ENCODE results near the gene TTLL8. TPM values are rescaled to one million over a fixed set of nuclear protein-coding genes. Genes with fewer than 3 reads are reported as not detected.

The TTLL8 gene
- total RNA-seq, 1 experiment from 2014 or later: not detected

- no peak overlapping the region for H3K27ac ChIP-seq (ENCODE audit: low read length)
- H4K20me1 ChIP-seq (ENCODE audit: low read length): no peaks in the 10 kb centered on the region
- H3K27me3 ChIP-seq (ENCODE audit: low read length): no peaks in the 10 kb centered on the region
- DNase-seq (no peak), ATAC-seq (no peak)
- H3K9me3 ChIP-seq (ENCODE audit: low read length): no peaks in the 10 kb centered on the region
- no TSS peak for BruUV-seq (replicated peaks)
- no peaks in the 10 kb centered on the region for H3K4me1 ChIP-seq (ENCODE audit: insufficient read depth, low read length)
- H2AFZ ChIP-seq (ENCODE audit: low read length): no peak overlapping the region
- H3K4me3 ChIP-seq (ENCODE audit: low read length): no peak overlapping the region
- intact Hi-C loops (cut with micrococcal nuclease): no loop called here
- H3K9me2 ChIP-seq (replicated peaks; ENCODE audit: low read length): no peaks in the 10 kb centered on the region
- no peaks in the 10 kb centered on the region for H3K36me3 ChIP-seq (ENCODE audit: low read depth, low read length)
- H3K79me2 ChIP-seq (ENCODE audit: low read length): no peaks in the 10 kb centered on the region
- TF ChIP-seq CTCF (conservative IDR thresholded peaks at IDR 0.05; ENCODE audit: low read depth, low read length): no peak
- TF ChIP-seq EZH2 (IDR thresholded peaks at IDR 0.05; ENCODE audit: low read length, unreplicated experiment): no peak
- TF ChIP-seq EZH2phosphoT487 (IDR thresholded peaks at IDR 0.05; ENCODE audit: borderline replicate concordance, low read length): no peak
- H3F3A ChIP-seq (ENCODE audit: low read length, unreplicated experiment): no peaks in the 10 kb centered on the region
- POLR2A ChIA-PET (ENCODE audit: unreplicated experiment): no interaction called here
- H3K9ac ChIP-seq (ENCODE audit: low read length): no peak overlapping the region
- CTCF ChIA-PET: no interaction called here
- no peak overlapping the region for H3K4me2 ChIP-seq (ENCODE audit: low read length)
These were observed 2.5 kb upstream of the TTLL8 start for GRCh38 chr22:50060441-50061140.

- Histone ChIP-seq H3K79me2 (ENCODE audit: low read length) (no peaks in the 10 kb centered on the region), H3F3A (ENCODE audit: low read length, unreplicated experiment) (no peaks in the 10 kb centered on the region), H3K4me3 (ENCODE audit: low read length) (no peak overlapping the region), H3K27me3 (ENCODE audit: low read length) (no peaks in the 10 kb centered on the region), H2AFZ (ENCODE audit: low read length) (no peak overlapping the region), H3K4me1 (ENCODE audit: insufficient read depth, low read length) (0 out of 2 replicates have a peak, but pooled peaks cover 3% of the 10 kb centered on the region), H3K36me3 (ENCODE audit: low read depth, low read length) (no peaks in the 10 kb centered on the region), H4K20me1 (ENCODE audit: low read length) (no peaks in the 10 kb centered on the region), H3K9ac (ENCODE audit: low read length) (no peak overlapping the region), H3K27ac (ENCODE audit: low read length) (no peak overlapping the region), H3K4me2 (ENCODE audit: low read length) (no peak overlapping the region), H3K9me2 (replicated peaks; ENCODE audit: low read length) (no peaks in the 10 kb centered on the region), H3K9me3 (ENCODE audit: low read length) (no peaks in the 10 kb centered on the region)
- ATAC-seq (no peak), DNase-seq (no peak)
- POLR2A ChIA-PET (ENCODE audit: unreplicated experiment): no interaction called here
- CTCF ChIA-PET: no interaction called here
- intact Hi-C loops (cut with micrococcal nuclease): no loop called here
- no TSS peak for BruUV-seq (replicated peaks)
- no peak for TF ChIP-seq EZH2phosphoT487 (IDR thresholded peaks at IDR 0.05; ENCODE audit: borderline replicate concordance, low read length)
- TF ChIP-seq CTCF (conservative IDR thresholded peaks at IDR 0.05; ENCODE audit: low read depth, low read length): no peak
- TF ChIP-seq EZH2 (IDR thresholded peaks at IDR 0.05; ENCODE audit: low read length, unreplicated experiment): no peak
These were observed 1.8 kb upstream of the TTLL8 start for GRCh38 chr22:50059881-50060262.

Data from PC-3 (cell line).